Endothelial cell of umbilical vein (primary cell): ENCODE measurements around the gene CCDC117. TPM values are rescaled to one million over a fixed set of nuclear protein-coding genes. Genes with fewer than 3 reads are reported as not detected.

Source experiments
- BruUV-seq: library from RNA; stranded (reverse); fragments of 400-500 nt; replicated peaks from 2 replicates; lab custom pipeline; 2021; lab: Mats Ljungman, UMichigan
- CTCF ChIA-PET: fragments of 300-600, 350-600 bp; sonication (Branson Sonifier 250); formaldehyde crosslinking; loops from one replicate; lab custom pipeline; 2021; ENCODE audit warnings: antibody characterized with exemption, inconsistent platforms; lab: Charles Lee
- POLR2A ChIA-PET: fragments of 300-600, 350-600 bp; sonication (Branson Sonifier 250); formaldehyde crosslinking; loops from one replicate; lab custom pipeline; 2021; ENCODE audit warnings: antibody characterized with exemption, inconsistent platforms; lab: Charles Lee
- DNase-seq: peaks from one replicate; pipeline ENCODE4 v3.0.0-alpha.2; 2011; ENCODE audit warnings: low read depth, low spot score
- FAIRE-seq: peaks from 2 replicates; lab custom pipeline; 2011; peaks lifted over from hg19 to GRCh38; lab: Jason Lieb, UNC
- H2AFZ ChIP-seq: 2 replicates; pipeline ENCODE4 v1.6.0; 2012; ENCODE audit warnings: low read depth, low read length, control low read depth, inconsistent platforms
- H3K27ac ChIP-seq: 2 replicates; pipeline ENCODE4 v1.5.1; 2011; ENCODE audit warnings: low read depth, mild to moderate bottlenecking, control low read depth, low read length, moderate library complexity; ENCODE audit not compliant: insufficient read depth
- H3K27me3 ChIP-seq, 2 experiments: 2 replicates each; pipeline versions ENCODE4 v1.6.0 to v1.6.1; 2011; ENCODE audit warnings: low read length in 2 of 2, mixed read lengths in 1 of 2; ENCODE audit not compliant: control insufficient read depth in 2 of 2, insufficient read depth in 2 of 2
- H3K36me3 ChIP-seq, 2 experiments: 2 replicates in 1 of 2; 3 replicates in 1 of 2; pipeline ENCODE4 v1.5.1; 2011; ENCODE audit warnings: low read length in 2 of 2, mild to moderate bottlenecking in 1 of 2, moderate library complexity in 1 of 2; ENCODE audit not compliant: control insufficient read depth in 2 of 2, insufficient read depth in 2 of 2; ENCODE audit errors: extremely low read depth in 1 of 2
- H3K4me1 ChIP-seq: 3 replicates; pipeline ENCODE4 v1.5.1; 2011; ENCODE audit warnings: mild to moderate bottlenecking, low read length; ENCODE audit not compliant: control insufficient read depth, insufficient read depth; ENCODE audit errors: extremely low read depth
- H3K4me2 ChIP-seq: 2 replicates; pipeline ENCODE4 v1.6.1; 2011; ENCODE audit warnings: low read length, control low read depth, mixed read lengths; ENCODE audit not compliant: insufficient read depth
- H3K4me3 ChIP-seq, 3 experiments: fragments of 200-600 bp in 1 of 3; sonication (generic), shearing (Covaris generic) in 1 of 3; replicated peaks in 1 of 3; 2 replicates each; pipeline ENCODE4 v1.5.1; 2011 to 2016; ENCODE audit warnings: control low read depth in 3 of 3, low read length in 3 of 3, mild to moderate bottlenecking in 2 of 3, inconsistent platforms in 1 of 3, low read depth in 1 of 3, moderate library complexity in 1 of 3; ENCODE audit not compliant: insufficient read depth in 1 of 3
- H3K79me2 ChIP-seq: 2 replicates; pipeline ENCODE4 v1.6.0; 2012; ENCODE audit warnings: low read length, inconsistent platforms; ENCODE audit not compliant: control insufficient read depth, insufficient read depth
- H3K9ac ChIP-seq: replicated peaks from 2 replicates; pipeline ENCODE3; 2011; ENCODE audit warnings: low read length, control low read depth; ENCODE audit not compliant: insufficient read depth; ENCODE audit errors: extremely low read depth
- H3K9me1 ChIP-seq: replicated peaks from 3 replicates; pipeline ENCODE4 v1.6.0; 2011; ENCODE audit warnings: mild to moderate bottlenecking, low read length; ENCODE audit not compliant: control insufficient read depth, insufficient read depth; ENCODE audit errors: extremely low read depth
- H3K9me3 ChIP-seq: replicated peaks from 2 replicates; pipeline ENCODE4 v1.5.1; 2012; ENCODE audit warnings: low read length, inconsistent platforms; ENCODE audit not compliant: control insufficient read depth, insufficient read depth
- H4K20me1 ChIP-seq: replicated peaks from 2 replicates; pipeline ENCODE3; 2011; ENCODE audit warnings: mild to moderate bottlenecking, low read length; ENCODE audit not compliant: control insufficient read depth, insufficient read depth; ENCODE audit errors: extremely low read depth
- EZH2 ChIP-seq: IDR thresholded peaks from 2 replicates; pipeline ENCODE4 v1.6.1; 2012; ENCODE audit warnings: borderline replicate concordance, low read depth, mild to moderate bottlenecking, moderate library complexity, low read length, inconsistent platforms; ENCODE audit not compliant: severe bottlenecking
- FOS ChIP-seq: IDR thresholded peaks from 2 replicates; pipeline ENCODE4 v1.6.1; 2011; ENCODE audit warnings: mild to moderate bottlenecking, low read length, moderate library complexity, borderline replicate concordance; ENCODE audit not compliant: insufficient read depth
- GATA2 ChIP-seq: IDR thresholded peaks from 2 replicates; pipeline ENCODE4 v1.7.0; 2011; ENCODE audit warnings: low read depth, mild to moderate bottlenecking, moderate library complexity, mixed read lengths, low read length; ENCODE audit not compliant: insufficient read length, insufficient read depth
- JUN ChIP-seq: IDR thresholded peaks from 2 replicates; pipeline ENCODE4 v1.6.1; 2011; ENCODE audit warnings: borderline replicate concordance, low read depth; ENCODE audit not compliant: insufficient read length, insufficient read depth
- MYC ChIP-seq: IDR thresholded peaks from one replicate; pipeline ENCODE4 v1.6.1; 2011; ENCODE audit warnings: mild to moderate bottlenecking, low read depth, low read length
- POLR2A ChIP-seq: IDR thresholded peaks from 2 replicates; pipeline ENCODE4 v1.6.1; 2012; ENCODE audit warnings: low read depth, mild to moderate bottlenecking, control low read depth, low read length
- POLR2AphosphoS5 ChIP-seq: IDR thresholded peaks from 2 replicates; pipeline ENCODE4 v1.6.1; 2012; ENCODE audit warnings: low read depth, mild to moderate bottlenecking, control low read depth, low read length, moderate library complexity; ENCODE audit not compliant: insufficient read depth
- dilution Hi-C: fragments of 300-500 bp; cut with MboI; formaldehyde crosslinking; loops from one replicate; pipeline ENCODE4 v1.15.0; 2019; ENCODE audit warnings: low sequenced_read_pairs; ENCODE audit not compliant: extremely low pct_ligation_motif_present
- intact Hi-C: fragments of 100-400 bp; cut with micrococcal nuclease; formaldehyde crosslinking; loops from one replicate; pipeline ENCODE4 v1.10.0; 2022
- polyA plus RNA-seq, 4 experiments: library from polyadenylated mRNA; depleted of rRNA in 3 of 4; stranded (reverse) in 3 of 4; unstranded in 1 of 4; fragments of >200 nt; gene quantifications; 2 replicates each; pipeline versions ENCODE4 v1.2.1 to v1.2.3, GENCODE V29; 2011 to 2012; ENCODE audit warnings: missing spikeins in 1 of 4
- total RNA-seq: library from RNA; stranded (reverse); gene quantifications from 2 replicates; pipeline ENCODE4 v1.2.3, GENCODE V29; 2021
- TF ChIP-seq, protein P1 (sequence below): IDR thresholded peaks from 2 replicates; pipeline ENCODE4 v1.6.1; 2011; ENCODE audit not compliant: insufficient read depth, insufficient read length
- TF ChIP-seq, protein P2 (sequence below), 2 donors: IDR thresholded peaks; 1 replicate in 1 of 2; 2 replicates in 1 of 2; pipeline ENCODE4 v1.5.1; 2011; ENCODE audit warnings: low read length in 2 of 2, mild to moderate bottlenecking in 2 of 2, moderate library complexity in 2 of 2, control low read depth in 1 of 2, inconsistent platforms in 1 of 2, low read depth in 1 of 2; ENCODE audit not compliant: insufficient read depth in 1 of 2; ENCODE audit errors: extremely low read depth in 1 of 2

Gene CCDC117
- total and polyA plus RNA-seq, 2 donors (not counting 3 experiments of a cell fraction or from before 2014, with no cell fraction given): 5.5 to 23.3 TPM

DNA sequence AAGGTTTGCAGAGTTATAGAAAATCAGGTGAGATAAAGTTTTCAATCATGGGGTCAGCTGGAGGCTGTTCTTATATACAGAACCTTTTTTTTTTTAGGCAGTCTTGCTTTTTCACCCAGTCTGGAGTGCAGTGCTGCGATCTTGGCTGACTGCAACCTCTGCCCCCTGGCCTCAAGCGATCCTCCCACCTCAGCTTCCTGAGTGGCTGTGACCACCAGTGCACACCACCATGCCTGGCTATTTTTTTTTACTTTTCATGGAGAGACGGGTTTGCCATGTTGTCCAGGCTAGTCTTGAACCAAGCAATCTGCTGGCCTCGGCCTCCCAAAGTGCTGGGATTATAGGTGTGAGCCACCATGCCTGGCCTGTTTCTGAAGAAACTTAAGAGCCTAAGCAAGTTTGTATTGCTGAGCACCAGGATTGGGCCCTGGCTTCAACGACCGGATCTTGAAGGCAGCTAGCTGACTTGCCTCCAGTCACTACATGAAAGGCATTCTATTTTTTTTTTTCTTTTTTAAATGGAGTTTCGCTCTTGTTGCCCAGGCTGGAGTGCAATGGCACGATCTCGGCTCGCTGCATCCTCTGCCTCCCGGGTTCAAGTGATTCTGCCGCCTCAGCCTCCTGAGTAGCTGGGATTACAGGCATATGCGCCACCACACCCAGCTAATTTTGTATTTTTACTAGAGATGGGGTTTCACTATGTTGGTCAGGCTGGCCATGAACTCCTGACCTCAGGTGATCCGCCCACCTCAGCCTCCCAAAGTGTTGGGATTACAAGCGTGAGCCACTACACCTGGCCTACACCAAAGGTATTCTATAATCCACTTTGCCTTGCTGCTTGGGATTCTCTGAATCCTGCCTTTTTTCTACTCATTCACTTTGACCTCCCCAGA is 20.2 kb downstream of the CCDC117 start:
- Histone ChIP-seq H3K27me3 (no peaks in the 10 kb centered on the region), H3K9me1 (no peaks in the 10 kb centered on the region), H2AFZ (no peak overlapping the region), H3K79me2 (peaks cover 33% of the 10 kb centered on the region), H3K9me3 (no peaks in the 10 kb centered on the region), H3K4me1 (peaks cover under 1% of the 10 kb centered on the region), H3K4me2 (no peak overlapping the region), H3K27ac (no peak overlapping the region), H3K9ac (no peak overlapping the region), H4K20me1 (peaks cover 11% of the 10 kb centered on the region), H3K36me3 (peaks cover 27 to 29% of the 10 kb centered on the region in 2 experiments), H3K4me3 (no peak overlapping the region)
- no TSS peak for BruUV-seq
- no peak for FAIRE-seq
- intact Hi-C loops: no loop called here
- DNase-seq: no peak
- dilution Hi-C loops: no loop called here
- CTCF ChIA-PET: interaction anchor here (1.4 to 2.8 kb wide), 2 partner anchors 192 to 453 kb away, joined by 4 to 10 read pairs; no protein-coding TSS in a partner anchor
- POLR2A ChIA-PET: no interaction called here
- no peak for TF ChIP-seq MYC
- TF ChIP-seq, protein P1, sequence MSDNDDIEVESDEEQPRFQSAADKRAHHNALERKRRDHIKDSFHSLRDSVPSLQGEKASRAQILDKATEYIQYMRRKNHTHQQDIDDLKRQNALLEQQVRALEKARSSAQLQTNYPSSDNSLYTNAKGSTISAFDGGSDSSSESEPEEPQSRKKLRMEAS: no peak
- no peak for TF ChIP-seq EZH2
- TF ChIP-seq JUN: no peak
- no peak for TF ChIP-seq GATA2
- TF ChIP-seq FOS: no peak
- no peak for TF ChIP-seq POLR2A
- TF ChIP-seq, protein P2, sequence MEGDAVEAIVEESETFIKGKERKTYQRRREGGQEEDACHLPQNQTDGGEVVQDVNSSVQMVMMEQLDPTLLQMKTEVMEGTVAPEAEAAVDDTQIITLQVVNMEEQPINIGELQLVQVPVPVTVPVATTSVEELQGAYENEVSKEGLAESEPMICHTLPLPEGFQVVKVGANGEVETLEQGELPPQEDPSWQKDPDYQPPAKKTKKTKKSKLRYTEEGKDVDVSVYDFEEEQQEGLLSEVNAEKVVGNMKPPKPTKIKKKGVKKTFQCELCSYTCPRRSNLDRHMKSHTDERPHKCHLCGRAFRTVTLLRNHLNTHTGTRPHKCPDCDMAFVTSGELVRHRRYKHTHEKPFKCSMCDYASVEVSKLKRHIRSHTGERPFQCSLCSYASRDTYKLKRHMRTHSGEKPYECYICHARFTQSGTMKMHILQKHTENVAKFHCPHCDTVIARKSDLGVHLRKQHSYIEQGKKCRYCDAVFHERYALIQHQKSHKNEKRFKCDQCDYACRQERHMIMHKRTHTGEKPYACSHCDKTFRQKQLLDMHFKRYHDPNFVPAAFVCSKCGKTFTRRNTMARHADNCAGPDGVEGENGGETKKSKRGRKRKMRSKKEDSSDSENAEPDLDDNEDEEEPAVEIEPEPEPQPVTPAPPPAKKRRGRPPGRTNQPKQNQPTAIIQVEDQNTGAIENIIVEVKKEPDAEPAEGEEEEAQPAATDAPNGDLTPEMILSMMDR (IDR thresholded peaks at IDR 0.05; ENCODE audit: extremely low read depth in 1 of 2, insufficient read depth in 1 of 2, low read depth in 1 of 2, low read length in 2 of 2): no peak
- no peak for TF ChIP-seq POLR2AphosphoS5
